HFFc6 (cell line): Measurements from ENCODE around the gene PPP1R27. TPM values are rescaled to one million over a fixed set of nuclear protein-coding genes. Genes with fewer than 3 reads are reported as not detected.

Experiments used
- DNase-seq: peaks from one replicate; pipeline ENCODE4 v3.0.0-alpha.2; 2018
- H3K27ac Mint-ChIP-seq: 2 replicates; pipeline ENCODE4 v1.8.0; 2020; ENCODE audit warnings: mild to moderate bottlenecking, mixed read lengths
- H3K27me3 Mint-ChIP-seq: 2 replicates; pipeline ENCODE4 v1.8.0; 2021; ENCODE audit warnings: mild to moderate bottlenecking, moderate library complexity, mixed read lengths; ENCODE audit not compliant: insufficient read depth
- H3K36me3 Mint-ChIP-seq: 2 replicates; pipeline ENCODE4 v1.8.0; 2021; ENCODE audit warnings: low read depth, mixed read lengths
- H3K4me1 Mint-ChIP-seq: 2 replicates; pipeline ENCODE4 v1.8.0; 2020; ENCODE audit warnings: low read depth, mixed read lengths
- H3K4me3 Mint-ChIP-seq: 2 replicates; pipeline ENCODE4 v1.8.0; 2020; ENCODE audit warnings: mild to moderate bottlenecking, moderate library complexity, mixed read lengths
- H3K9me3 Mint-ChIP-seq: 2 replicates; pipeline ENCODE4 v1.8.0; 2020; ENCODE audit warnings: mild to moderate bottlenecking, mixed read lengths
- total RNA-seq, 6 experiments: library from RNA; stranded (reverse); fragmentation: NEBNext Ultra II Directional; extraction: Animal tissue kit (Norgen Biotek cat#: 25700); gene quantifications; 2 replicates in 1 of 6; 3 replicates in 5 of 6; pipeline ENCODE4 v1.2.3, GENCODE V29; 2021
- TF ChIP-seq, protein P1 (sequence below): fragments of 200-600 bp; sonication (generic); IDR thresholded peaks from 2 replicates; pipeline ENCODE4 v1.5.0; 2021; ENCODE audit warnings: antibody characterized with exemption, mild to moderate bottlenecking

Gene PPP1R27
- total RNA-seq, 6 experiments from 2014 or later, result not detected

DNA sequence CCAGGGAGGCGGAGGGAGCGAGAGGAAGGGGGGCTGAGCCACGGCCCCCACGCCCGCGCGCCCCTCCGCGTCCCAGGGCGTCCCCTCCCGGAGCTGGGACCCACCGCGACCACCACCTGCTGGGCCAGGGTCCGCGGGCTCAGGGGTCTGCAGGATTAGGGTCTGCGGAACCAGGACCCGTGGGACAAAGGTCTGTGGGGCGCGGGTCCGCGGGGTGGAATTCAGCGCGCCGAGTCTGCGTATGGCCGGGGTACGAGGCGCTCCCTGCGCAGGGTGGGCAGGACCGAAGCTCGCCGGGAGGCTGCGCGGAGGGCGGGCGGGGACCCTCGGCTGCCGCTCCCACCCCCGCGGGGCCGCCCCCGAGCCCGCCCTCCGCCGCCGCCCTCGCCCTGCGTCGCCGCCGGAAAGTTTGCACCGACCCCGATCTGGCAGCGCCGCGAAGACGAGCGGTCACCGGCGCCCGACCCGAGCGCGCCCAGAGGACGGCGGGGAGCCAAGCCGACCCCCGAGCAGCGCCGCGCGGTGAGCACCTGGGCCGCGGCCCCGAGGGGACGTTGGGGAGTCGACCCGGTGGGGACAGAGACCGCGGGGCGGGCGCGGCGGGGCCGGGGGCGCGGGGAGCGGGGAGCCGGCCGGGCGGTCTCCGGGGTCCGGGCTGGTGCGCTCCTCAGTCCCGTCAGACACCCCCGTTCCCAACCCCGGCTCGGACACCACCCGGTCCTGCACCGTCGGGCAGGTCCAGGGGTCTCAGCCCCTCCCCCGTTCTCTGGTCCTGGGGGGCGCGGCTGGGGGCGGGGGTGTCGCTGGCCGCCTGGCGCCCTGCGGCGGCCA is 30.9 kb downstream of the PPP1R27 start, which contains the start of gene GCGR:
TSS of gene GCGR (plus strand) at position 423 of the 831 bp plus-strand sequence. CDS start 4,869 bp downstream, outside the sequence.
- H3K4me3 Mint-ChIP-seq, result no peak within 1 kb of the TSS
- TF ChIP-seq, protein P1, sequence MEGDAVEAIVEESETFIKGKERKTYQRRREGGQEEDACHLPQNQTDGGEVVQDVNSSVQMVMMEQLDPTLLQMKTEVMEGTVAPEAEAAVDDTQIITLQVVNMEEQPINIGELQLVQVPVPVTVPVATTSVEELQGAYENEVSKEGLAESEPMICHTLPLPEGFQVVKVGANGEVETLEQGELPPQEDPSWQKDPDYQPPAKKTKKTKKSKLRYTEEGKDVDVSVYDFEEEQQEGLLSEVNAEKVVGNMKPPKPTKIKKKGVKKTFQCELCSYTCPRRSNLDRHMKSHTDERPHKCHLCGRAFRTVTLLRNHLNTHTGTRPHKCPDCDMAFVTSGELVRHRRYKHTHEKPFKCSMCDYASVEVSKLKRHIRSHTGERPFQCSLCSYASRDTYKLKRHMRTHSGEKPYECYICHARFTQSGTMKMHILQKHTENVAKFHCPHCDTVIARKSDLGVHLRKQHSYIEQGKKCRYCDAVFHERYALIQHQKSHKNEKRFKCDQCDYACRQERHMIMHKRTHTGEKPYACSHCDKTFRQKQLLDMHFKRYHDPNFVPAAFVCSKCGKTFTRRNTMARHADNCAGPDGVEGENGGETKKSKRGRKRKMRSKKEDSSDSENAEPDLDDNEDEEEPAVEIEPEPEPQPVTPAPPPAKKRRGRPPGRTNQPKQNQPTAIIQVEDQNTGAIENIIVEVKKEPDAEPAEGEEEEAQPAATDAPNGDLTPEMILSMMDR, result no peak
- no peaks in the 10 kb centered on the region for H3K36me3 Mint-ChIP-seq

DNA sequence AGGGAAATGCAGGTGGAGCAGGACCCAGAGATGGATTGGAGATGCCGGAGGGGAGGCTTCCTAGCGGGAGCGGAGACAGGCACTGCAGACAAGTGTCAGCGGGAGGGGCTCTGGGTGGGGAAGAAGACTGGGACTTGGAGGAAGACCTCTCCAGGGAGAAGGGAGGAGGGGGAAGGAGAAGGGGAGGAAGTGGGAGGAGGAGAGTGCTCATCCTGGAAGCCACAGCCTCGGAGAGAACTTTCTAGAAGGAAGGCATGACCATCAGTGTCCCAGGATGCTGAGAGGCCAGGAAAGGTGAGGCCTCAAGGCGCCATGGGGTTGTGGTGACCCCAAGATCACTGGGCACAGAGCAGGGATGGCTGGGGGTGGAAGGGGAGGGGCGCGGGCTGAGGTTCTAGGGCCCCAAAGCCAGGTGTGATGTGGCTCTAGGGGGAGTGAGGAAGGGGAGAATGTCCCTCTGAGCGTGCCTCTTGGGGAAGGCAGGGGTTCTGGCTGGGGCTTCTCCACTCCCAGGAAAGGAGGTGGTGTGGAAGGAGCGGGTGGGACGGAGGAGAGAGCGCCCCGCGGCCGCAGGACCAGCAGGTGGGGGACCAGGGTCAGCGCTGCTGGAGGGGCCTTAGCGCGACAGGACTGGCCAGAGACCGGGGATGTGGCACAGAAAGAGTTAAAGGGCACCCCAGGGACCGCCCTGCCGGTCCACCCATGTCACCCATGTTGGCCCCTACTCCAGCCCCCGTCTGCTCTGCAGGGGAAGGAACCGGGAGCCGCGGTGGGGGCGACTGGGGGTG is 31.8 kb downstream of the PPP1R27 start:
- H3K36me3 Mint-ChIP-seq, result no peaks in the 10 kb centered on the region

More for the DNA sequence above, 30.9 kb downstream of the PPP1R27 start, which contains the start of gene GCGR:
- Mint-ChIP-seq H3K4me1 (no peaks in the 10 kb centered on the region), H3K27me3 (peaks cover 33% of the 10 kb centered on the region), H3K9me3 (peaks cover 5% of the 10 kb centered on the region; the same call in 1 of the 2 replicates), H3K27ac (no peak within 1 kb of the TSS)
- DNase-seq, result no peak

DNA sequence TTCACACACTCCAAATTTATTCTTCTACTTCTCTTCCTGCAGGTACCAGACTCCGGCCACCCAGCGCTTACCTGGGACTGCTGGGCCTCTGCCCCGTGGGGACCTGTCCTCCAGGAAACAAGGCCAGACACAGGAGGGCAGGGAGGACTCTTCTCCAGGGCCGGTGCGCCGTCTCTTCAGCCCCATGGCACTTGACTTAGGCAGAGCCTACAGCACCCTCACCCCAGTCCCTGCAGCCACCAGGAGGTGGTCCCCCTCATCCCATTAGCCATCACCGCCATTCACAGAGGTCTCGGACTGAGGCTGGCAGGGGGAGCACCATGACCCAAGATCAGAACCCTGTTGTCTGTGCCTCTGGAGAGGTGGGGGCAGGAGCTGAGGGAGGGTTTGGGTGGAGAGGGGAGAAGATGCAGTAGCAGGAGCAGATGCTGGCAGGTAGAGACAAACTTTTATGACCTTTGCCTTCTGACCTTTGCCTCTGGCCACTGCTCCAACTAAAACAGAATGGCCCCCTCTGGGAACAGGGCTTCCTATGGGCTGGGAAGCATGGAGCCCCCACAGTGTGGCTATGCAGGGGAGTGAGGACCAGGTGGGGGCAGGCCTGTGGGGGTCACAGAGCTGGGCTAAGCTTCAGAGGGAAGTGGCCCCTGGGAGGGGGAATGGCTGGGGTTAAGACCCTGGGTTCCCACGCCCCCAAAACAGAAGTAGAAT is 32.6 kb downstream of the PPP1R27 start:
- Mint-ChIP-seq H3K9me3 (0 out of 2 replicates have a peak, but pooled peaks cover 5% of the 10 kb centered on the region), H3K36me3 (no peaks in the 10 kb centered on the region), H3K27me3 (peaks cover 25% of the 10 kb centered on the region), H3K4me1 (no peaks in the 10 kb centered on the region), H3K4me3 (no peak overlapping the region), H3K27ac (no peak overlapping the region)
- TF ChIP-seq, protein P1, result no peak
- no peak for DNase-seq

More for the DNA sequence above, 31.8 kb downstream of the PPP1R27 start:
- Mint-ChIP-seq H3K9me3 (0 out of 2 replicates have a peak, but pooled peaks cover 5% of the 10 kb centered on the region), H3K27ac (no peak overlapping the region), H3K27me3 (peaks cover 29% of the 10 kb centered on the region), H3K4me1 (no peaks in the 10 kb centered on the region), H3K4me3 (no peak overlapping the region)
- TF ChIP-seq, protein P1, result no peak
- no peak for DNase-seq

- Mint-ChIP-seq H3K4me3 (no peak overlapping the region), H3K9me3 (0 out of 2 replicates have a peak, but pooled peaks cover 5% of the 10 kb centered on the region), H3K27me3 (peaks cover 25% of the 10 kb centered on the region), H3K27ac (no peak overlapping the region), H3K4me1 (no peaks in the 10 kb centered on the region), H3K36me3 (no peaks in the 10 kb centered on the region)
- no peak for DNase-seq
- TF ChIP-seq, protein P1, result no peak
These were observed 33.5 kb downstream of the PPP1R27 start for GRCh38 chr17:81801327-81801726.

- Mint-ChIP-seq H3K4me1 (no peaks in the 10 kb centered on the region), H3K27me3 (peaks cover 2% of the 10 kb centered on the region), H3K27ac (no peak overlapping the region), H3K36me3 (no peaks in the 10 kb centered on the region), H3K9me3 (0 out of 2 replicates have a peak, but pooled peaks cover 4% of the 10 kb centered on the region), H3K4me3 (no peak overlapping the region)
- DNase-seq, result no peak
- TF ChIP-seq, protein P1, result no peak
These were observed 40.3 kb downstream of the PPP1R27 start for GRCh38 chr17:81794509-81794908.
